Prostate gland (tissue), 2 donors: ENCODE results near the gene EPYC. TPM values are rescaled to one million over a fixed set of nuclear protein-coding genes. Genes with fewer than 3 reads are reported as not detected.

Experiments used
- DNase-seq: peaks from one replicate; pipeline ENCODE4 v3.0.0-alpha.2; 2019; ENCODE audit warnings: low spot score
- H3K27ac ChIP-seq, 2 donors: fragments of 200-600 bp; sonication (generic); 2 replicates each; pipeline ENCODE4 v1.5.1; 2017 to 2019
- H3K27me3 ChIP-seq: fragments of 200-600 bp; sonication (generic); replicated peaks from 2 replicates; pipeline ENCODE4 v1.5.1; 2019; ENCODE audit not compliant: insufficient read depth
- H3K36me3 ChIP-seq, 2 donors: fragments of 200-600 bp; sonication (generic); 1 replicate in 1 of 2; 2 replicates in 1 of 2; pipeline versions ENCODE4 v1.5.1 to v1.8.1; 2017 to 2019
- H3K4me1 ChIP-seq: fragments of 200-600 bp; sonication (generic); replicated peaks from 2 replicates; pipeline ENCODE4 v1.5.1; 2019
- H3K4me3 ChIP-seq, 2 donors: fragments of 200-600 bp; sonication (generic); 2 replicates each; pipeline ENCODE4 v1.5.1; 2017 to 2019
- H3K9me3 ChIP-seq: fragments of 200-600 bp; sonication (generic); 2 replicates; pipeline ENCODE4 v1.5.1; 2017
- POLR2A ChIP-seq: fragments of 450-650 bp; IDR thresholded peaks from one replicate; pipeline ENCODE4 v1.6.1; 2016; ENCODE audit warnings: antibody characterized with exemption, mild to moderate bottlenecking
- POLR2AphosphoS5 ChIP-seq: sonication (generic); formaldehyde crosslinking; IDR thresholded peaks from one replicate; pipeline ENCODE4 v1.6.1; 2017; ENCODE audit warnings: antibody characterized with exemption
- WGBS: methylation state at CpG from one replicate; pipeline ENCODE4 v1.1.5; 2018; 5-methylcytosine and 5-hydroxymethylcytosine counted together
- intact Hi-C: fragments of 100-400 bp; cut with DNase I; formaldehyde crosslinking; loops from one replicate; pipeline ENCODE4 v1.14.2; 2022
- total RNA-seq, 2 donors: library from RNA; depleted of rRNA; stranded (reverse); fragments of >200 nt; gene quantifications; one replicate each; pipeline ENCODE4 v1.1.0, GENCODE V29; 2016
- TF ChIP-seq, protein P1 (sequence below), 4 experiments: fragments of 200-600 bp in 2 of 4; fragments of 450-650 bp in 2 of 4; sonication (generic) in 2 of 4; IDR thresholded peaks; 1 replicate in 3 of 4; 2 replicates in 1 of 4; pipeline ENCODE4 v1.5.1; 2016 to 2019; ENCODE audit warnings: antibody characterized with exemption in 4 of 4, mild to moderate bottlenecking in 2 of 4, moderate library complexity in 2 of 4

EPYC gene, protein sequence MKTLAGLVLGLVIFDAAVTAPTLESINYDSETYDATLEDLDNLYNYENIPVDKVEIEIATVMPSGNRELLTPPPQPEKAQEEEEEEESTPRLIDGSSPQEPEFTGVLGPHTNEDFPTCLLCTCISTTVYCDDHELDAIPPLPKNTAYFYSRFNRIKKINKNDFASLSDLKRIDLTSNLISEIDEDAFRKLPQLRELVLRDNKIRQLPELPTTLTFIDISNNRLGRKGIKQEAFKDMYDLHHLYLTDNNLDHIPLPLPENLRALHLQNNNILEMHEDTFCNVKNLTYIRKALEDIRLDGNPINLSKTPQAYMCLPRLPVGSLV
- not detected for total RNA-seq

DNA sequence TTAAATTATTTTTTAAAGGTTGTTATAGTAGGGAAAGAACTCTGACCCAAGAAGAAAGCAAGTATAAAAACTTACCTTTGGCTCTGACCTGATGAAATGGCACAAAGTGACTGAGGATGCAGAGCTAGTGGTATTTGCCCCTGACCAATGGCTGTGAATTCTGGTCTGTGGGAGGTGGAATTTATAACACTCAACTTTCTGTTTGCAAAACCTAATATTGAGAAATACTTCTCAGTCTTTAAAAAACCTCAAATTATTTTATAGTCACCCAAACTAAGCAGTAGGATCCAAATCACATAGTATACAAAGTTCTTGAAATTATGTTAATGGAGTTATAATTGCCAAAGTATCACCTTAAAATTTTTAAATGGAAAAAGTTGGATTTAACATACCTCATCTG is at the start of gene EPYC:
EPYC (minus strand) TSS at position 101 of the 400 bp plus-strand sequence. CDS start 2,407 bp downstream, outside the sequence.
- TF ChIP-seq POLR2AphosphoS5 (no peak), POLR2A (no peak)
- TF ChIP-seq, protein P1, sequence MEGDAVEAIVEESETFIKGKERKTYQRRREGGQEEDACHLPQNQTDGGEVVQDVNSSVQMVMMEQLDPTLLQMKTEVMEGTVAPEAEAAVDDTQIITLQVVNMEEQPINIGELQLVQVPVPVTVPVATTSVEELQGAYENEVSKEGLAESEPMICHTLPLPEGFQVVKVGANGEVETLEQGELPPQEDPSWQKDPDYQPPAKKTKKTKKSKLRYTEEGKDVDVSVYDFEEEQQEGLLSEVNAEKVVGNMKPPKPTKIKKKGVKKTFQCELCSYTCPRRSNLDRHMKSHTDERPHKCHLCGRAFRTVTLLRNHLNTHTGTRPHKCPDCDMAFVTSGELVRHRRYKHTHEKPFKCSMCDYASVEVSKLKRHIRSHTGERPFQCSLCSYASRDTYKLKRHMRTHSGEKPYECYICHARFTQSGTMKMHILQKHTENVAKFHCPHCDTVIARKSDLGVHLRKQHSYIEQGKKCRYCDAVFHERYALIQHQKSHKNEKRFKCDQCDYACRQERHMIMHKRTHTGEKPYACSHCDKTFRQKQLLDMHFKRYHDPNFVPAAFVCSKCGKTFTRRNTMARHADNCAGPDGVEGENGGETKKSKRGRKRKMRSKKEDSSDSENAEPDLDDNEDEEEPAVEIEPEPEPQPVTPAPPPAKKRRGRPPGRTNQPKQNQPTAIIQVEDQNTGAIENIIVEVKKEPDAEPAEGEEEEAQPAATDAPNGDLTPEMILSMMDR (IDR thresholded peaks at IDR 0.05), result no peak
- H3K27ac ChIP-seq, result no peak within 1 kb of the TSS
- no peaks in the 10 kb centered on the region for H3K36me3 ChIP-seq
- H3K27me3 ChIP-seq, result no peaks in the 10 kb centered on the region
- intact Hi-C loops, result no loop called here
- H3K9me3 ChIP-seq, result no peaks in the 10 kb centered on the region
- no peak within 1 kb of the TSS for H3K4me3 ChIP-seq
- no peak for DNase-seq
- H3K4me1 ChIP-seq, result no peaks in the 10 kb centered on the region

DNA sequence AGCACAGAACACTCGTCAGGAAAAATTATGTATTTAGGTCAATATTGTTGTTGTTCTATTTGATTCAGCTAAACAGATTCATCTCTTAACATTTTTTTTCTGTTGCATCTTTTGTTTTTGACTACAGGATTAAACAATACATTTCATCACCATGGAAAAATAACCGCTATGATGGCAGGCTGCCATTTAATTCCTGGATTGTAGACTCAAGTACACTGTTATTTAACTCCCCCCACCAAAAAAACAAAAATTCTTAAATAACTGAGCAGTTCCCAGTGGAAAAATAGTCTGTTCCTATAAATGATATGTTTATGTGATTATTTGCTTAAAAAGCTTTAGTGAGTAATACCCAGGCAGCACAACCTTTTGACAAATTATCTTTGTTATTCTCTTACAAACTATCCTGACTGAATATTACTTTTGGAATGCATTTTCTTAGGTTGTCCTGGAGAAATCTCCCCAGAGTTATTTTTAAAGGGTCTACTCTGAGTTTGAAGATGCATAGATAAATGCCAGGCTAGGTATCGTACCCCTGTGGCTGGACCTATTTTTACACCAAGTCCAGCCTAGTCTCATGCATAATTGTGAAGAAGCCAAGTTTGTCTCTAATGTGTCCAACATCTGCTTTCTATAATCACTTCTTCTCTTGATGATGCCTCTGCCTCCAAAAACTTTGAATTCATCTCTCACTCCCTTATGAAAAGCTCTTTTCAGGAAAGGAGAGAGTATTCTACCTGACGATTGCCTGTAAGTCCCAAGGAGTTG is 49.4 kb upstream of the EPYC start:
- H3K4me3 ChIP-seq, result no peak overlapping the region
- no peaks in the 10 kb centered on the region for H3K27me3 ChIP-seq
- no peaks in the 10 kb centered on the region for H3K4me1 ChIP-seq
- no peaks in the 10 kb centered on the region for H3K9me3 ChIP-seq
- 52% methylated on average over 4 of the region's 4 CpGs for WGBS
- H3K27ac ChIP-seq, result no peak overlapping the region
- TF ChIP-seq, protein P1 (IDR thresholded peaks at IDR 0.05), result no peak
- no peak for TF ChIP-seq POLR2AphosphoS5
- TF ChIP-seq POLR2A, result no peak
- DNase-seq, result no peak
- intact Hi-C loops, result no loop called here
- H3K36me3 ChIP-seq, result no peaks in the 10 kb centered on the region

DNA sequence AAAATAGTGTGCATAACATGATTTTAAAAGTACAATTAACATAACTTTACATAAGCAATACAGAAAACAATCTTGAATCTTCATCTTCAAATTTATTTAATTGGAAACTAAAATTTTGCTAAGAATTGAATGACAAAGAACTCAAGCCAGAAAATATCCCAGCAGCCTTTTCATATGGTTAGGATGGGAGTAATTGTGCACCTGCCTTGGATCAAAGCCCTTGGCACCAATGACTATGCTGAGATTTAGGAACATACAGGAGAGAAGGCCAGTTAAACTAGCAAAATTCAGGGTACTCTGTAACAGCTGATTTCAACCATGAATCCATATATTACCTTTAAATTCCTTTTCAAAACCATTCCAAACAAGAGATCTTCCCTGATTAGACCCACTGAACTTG is 47.3 kb upstream of the EPYC start:
- Histone ChIP-seq H3K27me3 (no peaks in the 10 kb centered on the region), H3K4me3 (no peak overlapping the region), H3K27ac (no peak overlapping the region), H3K9me3 (no peaks in the 10 kb centered on the region), H3K36me3 (no peaks in the 10 kb centered on the region), H3K4me1 (no peaks in the 10 kb centered on the region)
- DNase-seq, result no peak
- intact Hi-C loops, result no loop called here
- TF ChIP-seq, protein P1 (IDR thresholded peaks at IDR 0.05), result no peak
- no peak for TF ChIP-seq POLR2AphosphoS5
- no peak for TF ChIP-seq POLR2A

DNA sequence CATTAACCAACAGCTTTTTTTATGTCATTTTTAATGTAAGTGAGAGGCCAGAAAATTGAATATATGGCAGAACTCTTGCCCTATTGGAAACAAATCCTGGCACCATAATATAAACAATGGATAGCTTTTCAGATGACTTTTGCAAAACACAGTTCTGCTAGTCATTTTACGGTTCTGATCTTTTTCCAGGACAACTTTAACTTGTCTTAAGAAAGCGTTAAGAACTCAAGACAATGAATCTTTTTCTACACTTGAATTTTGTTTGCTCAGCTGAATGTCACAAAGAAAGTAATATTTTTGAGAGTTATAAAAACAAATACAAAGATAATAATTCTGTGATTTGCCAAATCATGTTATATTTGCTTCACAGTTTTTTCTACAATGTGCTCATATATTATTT is 39.8 kb upstream of the EPYC start:
- WGBS, result 56% methylated on average over 2 of the region's 2 CpGs

More for the DNA sequence above, 39.8 kb upstream of the EPYC start:
- H3K4me3 ChIP-seq, result no peak overlapping the region
- H3K4me1 ChIP-seq, result no peaks in the 10 kb centered on the region
- H3K36me3 ChIP-seq, result no peaks in the 10 kb centered on the region
- no peaks in the 10 kb centered on the region for H3K27me3 ChIP-seq
- no peaks in the 10 kb centered on the region for H3K9me3 ChIP-seq
- intact Hi-C loops, result loop anchor here (10.0 kb wide), 1 partner anchor 90 kb away; no protein-coding TSS in a partner anchor
- no peak for DNase-seq
- TF ChIP-seq POLR2AphosphoS5 (no peak), POLR2A (no peak)
- TF ChIP-seq, protein P1 (IDR thresholded peaks at IDR 0.05), result no peak
- H3K27ac ChIP-seq, result no peak overlapping the region
